ENCODE data around the gene RIPOR2.

- TF ChIP-seq, protein P1, sequence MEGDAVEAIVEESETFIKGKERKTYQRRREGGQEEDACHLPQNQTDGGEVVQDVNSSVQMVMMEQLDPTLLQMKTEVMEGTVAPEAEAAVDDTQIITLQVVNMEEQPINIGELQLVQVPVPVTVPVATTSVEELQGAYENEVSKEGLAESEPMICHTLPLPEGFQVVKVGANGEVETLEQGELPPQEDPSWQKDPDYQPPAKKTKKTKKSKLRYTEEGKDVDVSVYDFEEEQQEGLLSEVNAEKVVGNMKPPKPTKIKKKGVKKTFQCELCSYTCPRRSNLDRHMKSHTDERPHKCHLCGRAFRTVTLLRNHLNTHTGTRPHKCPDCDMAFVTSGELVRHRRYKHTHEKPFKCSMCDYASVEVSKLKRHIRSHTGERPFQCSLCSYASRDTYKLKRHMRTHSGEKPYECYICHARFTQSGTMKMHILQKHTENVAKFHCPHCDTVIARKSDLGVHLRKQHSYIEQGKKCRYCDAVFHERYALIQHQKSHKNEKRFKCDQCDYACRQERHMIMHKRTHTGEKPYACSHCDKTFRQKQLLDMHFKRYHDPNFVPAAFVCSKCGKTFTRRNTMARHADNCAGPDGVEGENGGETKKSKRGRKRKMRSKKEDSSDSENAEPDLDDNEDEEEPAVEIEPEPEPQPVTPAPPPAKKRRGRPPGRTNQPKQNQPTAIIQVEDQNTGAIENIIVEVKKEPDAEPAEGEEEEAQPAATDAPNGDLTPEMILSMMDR (conservative IDR thresholded peaks at IDR 0.05; ENCODE audit: low read length), result no peak
- no peak for TF ChIP-seq EZH2phosphoT487 (IDR thresholded peaks at IDR 0.05; ENCODE audit: borderline replicate concordance, low read depth, low read length)
Measured at GRCh38 chr6:24918641-24919055, 17.1 kb downstream of the RIPOR2 start.

Measured in OCI-LY7 (cell line).